ENCODE results near the gene CELF2. TPM values are rescaled to one million over a fixed set of nuclear protein-coding genes. Genes with fewer than 3 reads are reported as not detected.

Gene CELF2
- total RNA-seq, 2 experiments from 2014 or later: 165 to 181 TPM

- peak overlapping the region; percentile 94 for H3K27ac Mint-ChIP-seq
- peaks cover 64% of the 10 kb centered on the region for H3K4me1 Mint-ChIP-seq
- ChIA-PET POLR2A (no interaction called here), CTCF (interaction anchor here (1.3 to 1.8 kb wide), 3 partner anchors 8 to 23 kb away, joined by 4 to 6 read pairs (median 4); no protein-coding TSS in a partner anchor)
- H3K27me3 Mint-ChIP-seq: no peaks in the 10 kb centered on the region
- H3K4me3 Mint-ChIP-seq: peak overlapping the region; percentile 51
- H3K36me3 Mint-ChIP-seq (ENCODE audit: low read depth): peaks cover 10% of the 10 kb centered on the region
- peaks cover 8% of the 10 kb centered on the region for H3K9me3 Mint-ChIP-seq
- no peak for DNase-seq
These were observed 124.0 kb downstream of the CELF2 start for GRCh38 chr10:11141571-11142091.

DNA sequence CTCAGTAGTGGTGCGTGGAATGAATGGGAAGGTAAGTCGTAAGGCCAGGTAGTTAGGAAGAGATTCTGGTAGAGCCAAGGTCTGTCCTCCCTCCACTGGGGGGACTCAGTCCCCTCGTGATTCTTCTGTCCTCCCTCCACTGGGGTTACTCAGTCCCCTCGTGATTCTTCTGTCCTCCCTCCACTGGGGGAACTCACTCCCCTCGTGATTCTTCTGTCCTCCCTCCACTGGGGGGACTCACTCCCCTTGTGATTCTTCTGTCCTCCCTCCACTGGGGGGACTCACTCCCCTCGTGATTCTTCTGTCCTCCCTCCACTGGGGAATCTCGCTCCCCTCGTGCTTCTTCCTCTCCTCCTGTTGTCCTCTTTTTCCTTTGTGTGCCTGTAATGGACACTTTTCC lies 125.1 kb downstream of the CELF2 start:
- H3K4me1 Mint-ChIP-seq: peaks cover 76% of the 10 kb centered on the region
- POLR2A ChIA-PET: no interaction called here

DNA sequence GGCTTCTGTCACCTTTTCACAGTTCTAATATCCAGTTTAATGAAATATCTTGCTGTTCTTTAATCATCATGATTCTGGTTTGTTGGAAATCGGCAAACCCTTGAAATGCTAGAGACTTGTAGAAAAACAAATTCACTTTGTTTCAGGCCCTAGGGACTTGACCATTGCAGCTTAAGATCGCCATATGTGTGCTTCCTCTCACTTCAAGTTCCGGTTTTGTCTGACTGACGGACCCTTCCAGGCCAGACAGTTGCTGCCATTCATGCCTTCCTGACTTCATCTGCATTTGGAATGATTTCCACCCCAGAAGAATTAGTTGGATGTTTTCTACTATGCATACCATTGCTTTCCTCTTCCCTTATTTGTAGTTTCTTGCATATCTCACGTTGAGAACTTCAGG lies 125.6 kb downstream of the CELF2 start:
- Mint-ChIP-seq H3K4me3 (no peak overlapping the region), H3K4me1 (peaks cover 80% of the 10 kb centered on the region), H3K36me3 (ENCODE audit: low read depth) (peaks cover 11% of the 10 kb centered on the region), H3K9me3 (peaks cover 8% of the 10 kb centered on the region), H3K27me3 (no peaks in the 10 kb centered on the region), H3K27ac (peak overlapping the region; percentile 64)
- no peak for DNase-seq
- CTCF ChIA-PET: interaction anchor here (1.0 kb wide), 1 partner anchor 21 kb away, joined by 3 read pairs; no protein-coding TSS in a partner anchor
- POLR2A ChIA-PET: no interaction called here

More for the DNA sequence above, 125.1 kb downstream of the CELF2 start:
- H3K4me3 Mint-ChIP-seq: no peak overlapping the region
- no peak overlapping the region for H3K27ac Mint-ChIP-seq
- no peak for DNase-seq
- H3K9me3 Mint-ChIP-seq: peaks cover 8% of the 10 kb centered on the region
- H3K36me3 Mint-ChIP-seq (ENCODE audit: low read depth): peaks cover 11% of the 10 kb centered on the region
- CTCF ChIA-PET: interaction anchor here (1.0 kb wide), 1 partner anchor 21 kb away, joined by 3 read pairs; no protein-coding TSS in a partner anchor
- no peaks in the 10 kb centered on the region for H3K27me3 Mint-ChIP-seq

GRCh38 chr10:11144626-11145494 lies 127.2 kb downstream of the CELF2 start:
- Mint-ChIP-seq H3K27ac (peak overlapping the region; percentile 99), H3K4me1 (peaks cover 92% of the 10 kb centered on the region), H3K27me3 (no peaks in the 10 kb centered on the region), H3K9me3 (peaks cover 8% of the 10 kb centered on the region), H3K36me3 (ENCODE audit: low read depth) (peaks cover 11% of the 10 kb centered on the region), H3K4me3 (peak overlapping the region; percentile 64)
- peak; percentile 30 for DNase-seq
- POLR2A ChIA-PET: interaction anchor here (0.6 to 3.1 kb wide), 5 partner anchors 19 to 175 kb away, joined by 3 to 11 read pairs (median 3); partner anchors contain the start of gene CELF2
- CTCF ChIA-PET: interaction anchor here (0.5 to 3.3 kb wide), 11 partner anchors 12 to 205 kb away, joined by 3 to 15 read pairs (median 4); no protein-coding TSS in a partner anchor

- Mint-ChIP-seq H3K4me1 (peaks cover 93% of the 10 kb centered on the region), H3K36me3 (ENCODE audit: low read depth) (peaks cover 11% of the 10 kb centered on the region), H3K27me3 (no peaks in the 10 kb centered on the region), H3K27ac (peak overlapping the region; percentile 99), H3K4me3 (peak overlapping the region; percentile 64), H3K9me3 (peaks cover 8% of the 10 kb centered on the region)
- ChIA-PET POLR2A (interaction anchor here (0.6 to 3.1 kb wide), 5 partner anchors 18 to 174 kb away, joined by 3 to 11 read pairs (median 3); partner anchors contain the start of gene CELF2), CTCF (interaction anchor here (0.5 to 3.3 kb wide), 10 partner anchors 11 to 205 kb away, joined by 3 to 15 read pairs (median 4); no protein-coding TSS in a partner anchor)
- peak; percentile 84 for DNase-seq
These were observed 127.8 kb downstream of the CELF2 start for GRCh38 chr10:11145495-11145855.

DNA sequence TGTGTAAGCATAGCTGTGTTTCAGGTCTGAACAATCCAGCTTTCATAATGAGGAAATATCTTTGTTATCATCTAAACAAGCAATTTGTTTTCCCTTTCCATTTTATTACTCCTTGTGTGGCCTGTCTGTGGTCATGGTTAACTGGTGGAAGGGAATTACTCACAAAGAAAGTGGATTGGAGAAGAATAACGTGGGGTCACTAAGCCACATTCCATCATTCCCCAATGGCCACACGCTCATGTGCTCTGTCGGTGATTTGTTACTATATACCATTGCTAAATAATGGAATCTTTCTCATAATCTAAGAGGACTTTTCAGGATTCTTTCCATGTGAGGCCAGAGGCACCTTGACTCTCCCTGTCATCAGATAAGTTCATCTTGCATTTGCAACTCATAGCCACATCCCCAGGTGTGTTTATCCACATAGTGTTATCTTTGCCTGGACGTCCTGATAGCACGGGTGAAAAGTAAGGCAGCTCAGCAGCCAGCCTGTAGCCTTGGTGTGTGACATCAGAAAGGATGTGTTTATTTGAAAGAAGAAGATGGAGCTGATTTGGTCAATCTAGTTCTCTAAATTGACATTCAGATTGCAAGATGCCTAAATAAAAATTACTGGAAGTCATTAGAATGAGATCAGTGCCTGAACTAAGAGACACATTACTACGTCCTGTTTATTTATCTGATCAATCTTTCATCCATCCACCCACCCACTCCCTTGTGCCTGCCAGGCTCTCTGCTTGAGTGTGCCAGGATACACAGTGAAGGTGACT lies 128.9 kb downstream of the CELF2 start:
- Mint-ChIP-seq H3K4me1 (peaks cover 94% of the 10 kb centered on the region), H3K36me3 (ENCODE audit: low read depth) (peaks cover 14% of the 10 kb centered on the region), H3K9me3 (peaks cover 8% of the 10 kb centered on the region), H3K27ac (peak overlapping the region; percentile 99), H3K27me3 (no peaks in the 10 kb centered on the region), H3K4me3 (peak overlapping the region; percentile 48)
- CTCF ChIA-PET: interaction anchor here (0.7 to 3.3 kb wide), 11 partner anchors 8 to 38 kb away, joined by 3 to 15 read pairs (median 4); no protein-coding TSS in a partner anchor
- no peak for DNase-seq
- POLR2A ChIA-PET: interaction anchor here (3.1 kb wide), 1 partner anchor 17 kb away, joined by 11 read pairs; no protein-coding TSS in a partner anchor

DNA sequence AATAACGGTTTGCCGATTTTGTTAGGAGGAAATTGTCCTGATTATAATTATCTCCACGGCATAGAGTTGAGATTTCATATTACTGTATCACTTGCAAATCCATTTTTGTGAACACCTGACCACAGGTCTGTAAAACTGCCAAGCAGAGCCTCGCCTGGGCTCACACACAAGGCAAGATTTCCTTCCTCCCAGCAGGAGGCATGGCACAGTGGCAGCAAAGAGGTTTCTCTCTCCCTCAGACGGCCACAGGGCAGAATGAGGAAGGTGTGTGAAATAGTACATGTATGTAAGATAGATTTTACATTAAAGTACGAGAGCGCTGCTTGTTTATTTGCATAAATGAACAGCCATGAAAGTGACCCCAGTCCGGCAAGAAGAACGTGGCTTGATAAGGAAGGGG lies 130.1 kb downstream of the CELF2 start:
- H3K27me3 Mint-ChIP-seq: no peaks in the 10 kb centered on the region
- peak; percentile 47 for DNase-seq
- POLR2A ChIA-PET: no interaction called here

DNA sequence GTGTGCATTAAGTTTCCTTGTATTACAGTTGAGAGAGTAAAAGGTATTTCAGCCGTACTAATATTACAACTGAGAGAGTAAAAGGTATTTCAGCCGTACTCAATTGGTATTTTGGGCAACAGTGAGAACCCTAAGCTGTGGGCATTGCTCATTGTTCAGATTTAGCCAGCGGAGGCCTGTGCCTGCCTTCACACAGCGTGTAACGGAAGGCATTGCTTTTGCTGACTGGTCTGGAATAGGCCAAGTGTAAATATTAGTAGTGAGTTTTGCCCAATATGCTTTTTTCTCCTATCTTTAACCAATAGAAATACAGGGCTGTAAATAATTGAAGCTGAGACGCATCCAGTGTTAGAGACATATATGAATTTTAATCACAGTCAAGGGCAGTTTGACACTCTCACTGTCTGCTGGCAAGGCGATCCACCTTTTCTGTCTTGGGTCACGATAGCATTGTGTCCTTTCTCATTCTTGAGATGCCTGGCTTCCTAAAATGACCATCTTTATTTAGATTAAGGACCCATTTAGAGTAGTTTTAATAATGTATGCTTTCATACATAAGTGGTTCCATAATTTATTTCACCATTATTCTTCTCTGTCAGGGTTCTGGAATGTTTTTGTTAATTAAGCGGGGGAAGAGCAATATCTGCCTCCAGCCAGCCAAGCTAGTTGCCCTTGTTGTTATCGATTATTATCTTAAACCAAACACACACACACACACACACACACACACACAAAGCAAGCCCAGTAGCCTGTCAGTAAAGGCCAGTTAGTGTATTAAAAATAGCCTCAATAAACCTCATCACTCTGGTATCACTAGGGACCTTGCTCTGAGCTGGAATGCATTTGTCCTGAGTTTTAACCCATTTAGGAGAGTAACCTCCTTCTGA lies 130.7 kb downstream of the CELF2 start:
- H3K27me3 Mint-ChIP-seq: no peaks in the 10 kb centered on the region
- no peak for DNase-seq
- peak overlapping the region; percentile 78 for H3K4me3 Mint-ChIP-seq
- ChIA-PET CTCF (interaction anchor here (1.0 to 3.5 kb wide), 5 partner anchors 11 to 88 kb away, joined by 4 to 15 read pairs (median 8); no protein-coding TSS in a partner anchor), POLR2A (interaction anchor here (2.7 kb wide), 1 partner anchor 16 kb away, joined by 29 read pairs; no protein-coding TSS in a partner anchor)
- H3K36me3 Mint-ChIP-seq (ENCODE audit: low read depth): peaks cover 15% of the 10 kb centered on the region
- peak overlapping the region; percentile 99 for H3K27ac Mint-ChIP-seq
- no peaks in the 10 kb centered on the region for H3K9me3 Mint-ChIP-seq
- H3K4me1 Mint-ChIP-seq: peaks cover 96% of the 10 kb centered on the region

More for the DNA sequence above, 130.1 kb downstream of the CELF2 start:
- Mint-ChIP-seq H3K4me3 (peak overlapping the region; percentile 48), H3K36me3 (ENCODE audit: low read depth) (peaks cover 14% of the 10 kb centered on the region), H3K4me1 (peaks cover 96% of the 10 kb centered on the region), H3K9me3 (peaks cover 3% of the 10 kb centered on the region), H3K27ac (peak overlapping the region; percentile 99)
- CTCF ChIA-PET: interaction anchor here (2.0 to 3.3 kb wide), 3 partner anchors 10 to 16 kb away, joined by 4 to 15 read pairs (median 8); no protein-coding TSS in a partner anchor

DNA sequence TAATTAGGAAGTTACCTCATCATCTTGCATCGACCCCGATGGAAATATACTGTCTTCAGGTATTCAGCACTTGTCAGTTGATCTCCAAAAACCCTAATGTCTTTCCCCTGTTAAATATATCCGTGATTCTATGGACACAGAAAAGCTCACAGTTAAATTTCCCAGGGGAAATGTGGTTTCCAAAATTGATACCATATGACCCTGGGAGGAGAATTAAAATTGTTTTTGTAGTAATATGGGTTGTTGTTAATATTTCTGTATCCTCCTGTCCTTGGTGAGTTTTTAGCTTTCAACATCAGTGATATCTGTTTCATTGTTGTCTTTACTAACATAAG lies 132.1 kb downstream of the CELF2 start:
- Mint-ChIP-seq H3K27me3 (no peaks in the 10 kb centered on the region), H3K36me3 (ENCODE audit: low read depth) (peaks cover 21% of the 10 kb centered on the region)

DNA sequence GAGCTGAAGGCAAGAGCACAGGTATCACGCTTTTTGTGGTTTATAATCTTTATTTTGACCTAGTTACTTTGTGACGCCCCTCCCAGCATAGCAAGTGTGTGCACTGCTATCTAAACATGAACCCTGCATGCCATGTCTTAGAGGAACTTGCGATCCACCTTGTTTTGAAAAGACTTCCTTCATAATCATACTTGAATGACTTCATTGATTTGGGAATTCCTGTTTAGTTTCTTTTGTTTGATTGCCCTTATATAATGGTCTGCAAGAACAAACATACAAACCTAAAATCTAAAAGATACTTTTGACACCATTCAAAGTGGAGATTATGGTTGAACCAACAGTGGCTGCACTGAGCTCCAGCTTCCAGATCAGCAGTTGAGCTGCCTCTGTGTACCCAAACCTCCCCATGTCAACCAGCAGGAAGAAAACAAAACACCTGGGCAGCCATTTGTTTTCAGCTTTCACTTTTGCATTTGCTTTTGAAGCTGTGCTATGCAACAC lies 132.6 kb downstream of the CELF2 start:
- POLR2A ChIA-PET: interaction anchor here (0.8 to 2.7 kb wide), 5 partner anchors 14 to 76 kb away, joined by 3 to 29 read pairs (median 3); no protein-coding TSS in a partner anchor
- peak overlapping the region; percentile 99 for H3K27ac Mint-ChIP-seq
- H3K36me3 Mint-ChIP-seq (ENCODE audit: low read depth): peaks cover 21% of the 10 kb centered on the region
- CTCF ChIA-PET: interaction anchor here (0.8 to 3.5 kb wide), 9 partner anchors 9 to 37 kb away, joined by 3 to 15 read pairs (median 6); no protein-coding TSS in a partner anchor
- H3K9me3 Mint-ChIP-seq: no peaks in the 10 kb centered on the region
- DNase-seq: peak; percentile 76
- H3K4me3 Mint-ChIP-seq: peak overlapping the region; percentile 78
- H3K4me1 Mint-ChIP-seq: peaks cover 98% of the 10 kb centered on the region
- H3K27me3 Mint-ChIP-seq: no peaks in the 10 kb centered on the region

More for the DNA sequence above, 132.1 kb downstream of the CELF2 start:
- Mint-ChIP-seq H3K4me3 (peak overlapping the region; percentile 78), H3K9me3 (no peaks in the 10 kb centered on the region), H3K27ac (peak overlapping the region; percentile 99), H3K4me1 (peaks cover 98% of the 10 kb centered on the region)
- CTCF ChIA-PET: interaction anchor here (0.8 to 3.5 kb wide), 9 partner anchors 9 to 29 kb away, joined by 3 to 15 read pairs (median 8); no protein-coding TSS in a partner anchor
- DNase-seq: no peak
- POLR2A ChIA-PET: interaction anchor here (0.8 to 2.7 kb wide), 5 partner anchors 14 to 76 kb away, joined by 3 to 29 read pairs (median 3); no protein-coding TSS in a partner anchor

GRCh38 chr10:11150879-11151415 lies 133.3 kb downstream of the CELF2 start:
- no peaks in the 10 kb centered on the region for H3K27me3 Mint-ChIP-seq
- H3K36me3 Mint-ChIP-seq (ENCODE audit: low read depth): peaks cover 21% of the 10 kb centered on the region
- no peak for DNase-seq
- H3K4me3 Mint-ChIP-seq: peak overlapping the region; percentile 78
- H3K4me1 Mint-ChIP-seq: peaks cover 98% of the 10 kb centered on the region
- peak overlapping the region; percentile 99 for H3K27ac Mint-ChIP-seq
- no peaks in the 10 kb centered on the region for H3K9me3 Mint-ChIP-seq
- CTCF ChIA-PET: interaction anchor here (1.0 to 3.5 kb wide), 7 partner anchors 9 to 38 kb away, joined by 5 to 15 read pairs (median 9); no protein-coding TSS in a partner anchor
- POLR2A ChIA-PET: interaction anchor here (1.0 to 2.7 kb wide), 2 partner anchors 13 to 75 kb away, joined by 4 to 29 read pairs; no protein-coding TSS in a partner anchor
